ENCODE measurements around the gene TP73. TPM values are rescaled to one million over a fixed set of nuclear protein-coding genes. Genes with fewer than 3 reads are reported as not detected.

TP73 gene
- total RNA-seq, 1 experiment from 2014 or later: 11.9 TPM

GRCh38 chr1:3727042-3727824 lies 74.9 kb downstream of the TP73 start:
- no peak for DNase-seq
- ChIA-PET POLR2A (no interaction called here), CTCF (no interaction called here)
- Mint-ChIP-seq H3K36me3 (ENCODE audit: insufficient read depth, unreplicated experiment) (no peaks in the 10 kb centered on the region), H3K4me3 (ENCODE audit: unreplicated experiment) (no peak overlapping the region), H3K27ac (ENCODE audit: unreplicated experiment) (no peak overlapping the region), H3K27me3 (ENCODE audit: insufficient read depth, unreplicated experiment) (no peaks in the 10 kb centered on the region), H3K4me1 (ENCODE audit: low read depth, unreplicated experiment) (no peaks in the 10 kb centered on the region), H3K9me3 (ENCODE audit: unreplicated experiment) (no peaks in the 10 kb centered on the region)
- Histone ChIP-seq H3K9me3 (no peaks in the 10 kb centered on the region), H3K4me1 (no peaks in the 10 kb centered on the region), H3K27me3 (replicated peaks; ENCODE audit: control insufficient read depth, insufficient read depth, low read length) (no peaks in the 10 kb centered on the region), H3K36me3 (ENCODE audit: control insufficient read depth, insufficient read depth, low read length) (no peaks in the 10 kb centered on the region), H3K4me3 (ENCODE audit: low read depth, low read length) (no peak overlapping the region)
- intact Hi-C loops (cut with micrococcal nuclease; ENCODE audit: unreplicated experiment): no loop called here
- BruUV-seq (replicated peaks): no TSS peak
- TF ChIP-seq, protein P1, sequence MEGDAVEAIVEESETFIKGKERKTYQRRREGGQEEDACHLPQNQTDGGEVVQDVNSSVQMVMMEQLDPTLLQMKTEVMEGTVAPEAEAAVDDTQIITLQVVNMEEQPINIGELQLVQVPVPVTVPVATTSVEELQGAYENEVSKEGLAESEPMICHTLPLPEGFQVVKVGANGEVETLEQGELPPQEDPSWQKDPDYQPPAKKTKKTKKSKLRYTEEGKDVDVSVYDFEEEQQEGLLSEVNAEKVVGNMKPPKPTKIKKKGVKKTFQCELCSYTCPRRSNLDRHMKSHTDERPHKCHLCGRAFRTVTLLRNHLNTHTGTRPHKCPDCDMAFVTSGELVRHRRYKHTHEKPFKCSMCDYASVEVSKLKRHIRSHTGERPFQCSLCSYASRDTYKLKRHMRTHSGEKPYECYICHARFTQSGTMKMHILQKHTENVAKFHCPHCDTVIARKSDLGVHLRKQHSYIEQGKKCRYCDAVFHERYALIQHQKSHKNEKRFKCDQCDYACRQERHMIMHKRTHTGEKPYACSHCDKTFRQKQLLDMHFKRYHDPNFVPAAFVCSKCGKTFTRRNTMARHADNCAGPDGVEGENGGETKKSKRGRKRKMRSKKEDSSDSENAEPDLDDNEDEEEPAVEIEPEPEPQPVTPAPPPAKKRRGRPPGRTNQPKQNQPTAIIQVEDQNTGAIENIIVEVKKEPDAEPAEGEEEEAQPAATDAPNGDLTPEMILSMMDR (IDR thresholded peaks at IDR 0.05; ENCODE audit: insufficient read depth in 1 of 2, low read depth in 1 of 2, low read length in 1 of 2, severe bottlenecking in 1 of 2, unreplicated experiment in 1 of 2): no peak

DNA sequence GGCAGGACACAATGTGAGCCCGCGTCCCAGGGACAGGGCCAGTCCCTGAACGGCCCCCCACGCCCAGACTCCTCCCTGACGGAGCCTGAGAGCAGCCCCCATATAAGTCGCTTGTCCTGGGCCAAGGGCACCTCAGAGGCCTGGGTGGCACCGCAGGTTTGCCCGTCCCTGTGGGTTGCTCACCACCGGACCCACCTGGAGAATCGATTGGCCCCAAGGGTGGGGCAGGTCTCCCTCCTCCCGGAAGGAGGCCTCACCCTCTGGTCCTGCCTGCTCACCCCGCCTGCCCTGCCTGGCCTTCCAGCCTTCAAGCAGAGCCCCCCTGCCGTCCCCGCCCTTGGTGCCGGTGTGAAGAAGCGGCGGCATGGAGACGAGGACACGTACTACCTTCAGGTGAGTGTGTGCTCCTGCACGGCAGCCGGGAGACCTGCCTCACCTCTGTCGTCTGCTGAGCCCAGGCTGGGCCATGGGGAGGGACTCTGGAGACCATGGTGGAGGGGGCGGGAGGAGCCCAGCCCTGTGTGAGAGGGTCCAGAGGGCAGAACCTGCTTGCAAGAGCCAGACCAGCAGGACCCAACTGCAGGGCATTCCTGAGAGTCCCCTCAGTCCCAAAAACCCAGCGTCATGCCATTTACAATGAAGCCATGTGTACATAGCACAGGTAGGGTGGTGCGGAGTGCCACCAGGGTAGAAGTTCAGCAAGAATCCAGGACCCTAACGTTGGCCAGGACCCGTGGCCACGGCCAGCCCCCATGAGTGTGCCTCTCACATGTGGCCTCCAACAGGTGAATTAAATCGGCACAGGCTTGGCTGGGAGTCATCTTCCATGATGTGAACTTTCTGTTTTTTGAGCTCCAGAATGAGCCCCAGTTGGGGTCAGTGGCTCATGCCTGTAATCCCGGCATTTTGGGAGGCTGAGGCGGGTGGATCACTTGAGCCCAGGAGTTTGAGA lies 75.8 kb downstream of the TP73 start:
- no TSS peak for BruUV-seq (replicated peaks)
- Histone ChIP-seq H3K9me3 (no peaks in the 10 kb centered on the region), H3K4me1 (no peaks in the 10 kb centered on the region), H3K4me3 (ENCODE audit: low read depth, low read length) (no peak overlapping the region), H3K27me3 (replicated peaks; ENCODE audit: control insufficient read depth, insufficient read depth, low read length) (no peaks in the 10 kb centered on the region), H3K36me3 (ENCODE audit: control insufficient read depth, insufficient read depth, low read length) (no peaks in the 10 kb centered on the region)
- no peak overlapping the region for H3K27ac Mint-ChIP-seq (ENCODE audit: unreplicated experiment)
- no peaks in the 10 kb centered on the region for H3K9me3 Mint-ChIP-seq (ENCODE audit: unreplicated experiment)
- intact Hi-C loops (cut with micrococcal nuclease; ENCODE audit: unreplicated experiment): no loop called here
- no peaks in the 10 kb centered on the region for H3K4me1 Mint-ChIP-seq (ENCODE audit: low read depth, unreplicated experiment)
- H3K27me3 Mint-ChIP-seq (ENCODE audit: insufficient read depth, unreplicated experiment): no peaks in the 10 kb centered on the region
- H3K4me3 Mint-ChIP-seq (ENCODE audit: unreplicated experiment): no peak overlapping the region
- CTCF ChIA-PET: no interaction called here
- POLR2A ChIA-PET: no interaction called here
- TF ChIP-seq, protein P1 (IDR thresholded peaks at IDR 0.05; ENCODE audit: insufficient read depth in 1 of 2, low read depth in 1 of 2, low read length in 1 of 2, severe bottlenecking in 1 of 2, unreplicated experiment in 1 of 2): no peak
- no peak for DNase-seq
- no peaks in the 10 kb centered on the region for H3K36me3 Mint-ChIP-seq (ENCODE audit: insufficient read depth, unreplicated experiment)

DNA sequence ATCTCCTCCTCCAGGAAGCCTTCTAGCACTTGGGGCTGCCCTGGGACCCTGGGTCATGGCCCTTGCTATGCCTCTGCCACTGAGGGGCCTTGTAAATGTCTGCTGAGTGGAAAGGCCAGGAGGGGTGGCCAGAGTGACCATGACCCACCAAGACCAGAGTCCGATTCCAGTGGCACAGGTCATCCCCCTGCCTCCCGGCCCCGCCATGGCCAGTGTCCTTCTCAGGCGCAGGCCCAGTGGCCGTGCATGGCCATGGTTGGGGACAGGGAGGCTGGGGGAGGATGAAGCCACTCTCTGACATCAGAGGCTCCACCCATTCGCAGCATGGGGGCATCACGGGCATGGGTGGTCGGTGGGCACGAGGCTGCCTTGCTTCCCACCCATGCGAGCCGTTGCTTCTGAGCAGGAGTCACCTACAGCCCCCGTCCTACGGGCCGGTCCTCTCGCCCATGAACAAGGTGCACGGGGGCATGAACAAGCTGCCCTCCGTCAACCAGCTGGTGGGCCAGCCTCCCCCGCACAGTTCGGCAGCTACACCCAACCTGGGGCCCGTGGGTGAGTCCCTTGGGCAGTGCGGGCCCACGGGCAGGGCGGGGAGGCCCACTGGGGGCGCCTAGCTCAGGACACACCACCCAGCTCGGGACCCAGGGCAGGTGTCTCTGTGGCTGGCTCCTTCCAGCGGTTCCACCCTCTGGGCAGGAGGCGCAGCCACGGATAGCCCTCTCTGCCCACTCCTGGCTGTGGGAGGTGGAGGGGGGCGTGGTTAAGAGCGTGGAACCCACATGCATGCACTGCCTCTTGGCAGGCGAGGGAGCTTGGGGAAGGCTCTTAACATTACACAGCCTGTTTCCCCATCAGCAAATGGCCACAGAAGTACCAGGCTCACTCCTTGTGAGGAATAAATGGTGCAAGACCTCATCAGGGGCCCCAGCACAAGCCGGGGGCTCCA lies 77.6 kb downstream of the TP73 start:
- Mint-ChIP-seq H3K9me3 (ENCODE audit: unreplicated experiment) (no peaks in the 10 kb centered on the region), H3K27me3 (ENCODE audit: insufficient read depth, unreplicated experiment) (no peaks in the 10 kb centered on the region), H3K36me3 (ENCODE audit: insufficient read depth, unreplicated experiment) (no peaks in the 10 kb centered on the region), H3K4me1 (ENCODE audit: low read depth, unreplicated experiment) (no peaks in the 10 kb centered on the region), H3K4me3 (ENCODE audit: unreplicated experiment) (no peak overlapping the region), H3K27ac (ENCODE audit: unreplicated experiment) (no peak overlapping the region)
- H3K27me3 ChIP-seq (replicated peaks; ENCODE audit: control insufficient read depth, insufficient read depth, low read length): no peaks in the 10 kb centered on the region
- H3K4me3 ChIP-seq (ENCODE audit: low read depth, low read length): no peak overlapping the region
- H3K4me1 ChIP-seq: no peaks in the 10 kb centered on the region
- no peaks in the 10 kb centered on the region for H3K36me3 ChIP-seq (ENCODE audit: control insufficient read depth, insufficient read depth, low read length)
- no peaks in the 10 kb centered on the region for H3K9me3 ChIP-seq
- intact Hi-C loops (cut with micrococcal nuclease; ENCODE audit: unreplicated experiment): no loop called here
- ChIA-PET POLR2A (no interaction called here), CTCF (no interaction called here)
- TF ChIP-seq, protein P1 (IDR thresholded peaks at IDR 0.05; ENCODE audit: insufficient read depth in 1 of 2, low read depth in 1 of 2, low read length in 1 of 2, severe bottlenecking in 1 of 2, unreplicated experiment in 1 of 2): no peak
- no peak for DNase-seq
- no TSS peak for BruUV-seq (replicated peaks)
